ENCODE results near the gene FLRT2.
A peak's percentile ranks its signal among the peaks of the same experiment; 100 is the strongest.

The FLRT2 gene

GRCh38 chr14:85523624-85524023 lies 6.3 kb upstream of the FLRT2 start:
- TF ChIP-seq CTCF (IDR thresholded peaks at IDR 0.05; ENCODE audit: poor library complexity, severe bottlenecking): no peak
- no peak overlapping the region for H3K4me3 ChIP-seq (ENCODE audit: severe bottlenecking)
- no peak for DNase-seq (ENCODE audit: low spot score)
- no peaks in the 10 kb centered on the region for H3K36me3 ChIP-seq (ENCODE audit: low read depth)
- H3K27me3 ChIP-seq (ENCODE audit: insufficient read depth, poor library complexity, severe bottlenecking): no peaks in the 10 kb centered on the region
- H3K4me1 ChIP-seq (ENCODE audit: insufficient read depth, poor library complexity, severe bottlenecking): peaks cover 28% of the 10 kb centered on the region
- no peak overlapping the region for H3K27ac ChIP-seq (ENCODE audit: poor library complexity, severe bottlenecking)
- no peaks in the 10 kb centered on the region for H3K9me3 ChIP-seq (ENCODE audit: severe bottlenecking)
- ATAC-seq (ENCODE audit: low read depth): no peak

DNA sequence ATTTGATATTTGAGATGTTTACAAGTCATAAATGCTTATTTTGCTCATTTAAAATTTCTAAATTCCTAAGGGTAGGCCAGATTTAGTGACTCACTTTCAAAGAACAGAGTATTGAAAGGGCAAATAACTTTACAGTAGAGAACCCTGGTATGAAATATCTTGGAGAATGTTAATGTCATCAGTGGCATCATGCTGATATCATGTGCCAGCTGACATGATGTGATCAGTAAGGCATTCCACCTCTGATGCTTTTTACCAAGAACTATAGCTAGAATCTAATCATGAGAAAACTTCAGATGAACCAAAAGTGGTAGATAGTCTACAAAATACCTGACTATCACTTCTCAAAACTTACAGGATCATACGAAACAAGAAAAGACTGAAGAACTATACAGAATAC lies 2.9 kb upstream of the FLRT2 start:
- Histone ChIP-seq H3K9me3 (ENCODE audit: severe bottlenecking) (no peaks in the 10 kb centered on the region), H3K4me3 (ENCODE audit: severe bottlenecking) (no peak overlapping the region), H3K27ac (ENCODE audit: poor library complexity, severe bottlenecking) (peak overlapping the region; percentile 85), H3K4me1 (ENCODE audit: insufficient read depth, poor library complexity, severe bottlenecking) (peaks cover 20% of the 10 kb centered on the region), H3K27me3 (ENCODE audit: insufficient read depth, poor library complexity, severe bottlenecking) (no peaks in the 10 kb centered on the region), H3K36me3 (ENCODE audit: low read depth) (no peaks in the 10 kb centered on the region)
- no peak for TF ChIP-seq CTCF (IDR thresholded peaks at IDR 0.05; ENCODE audit: poor library complexity, severe bottlenecking)
- DNase-seq (ENCODE audit: low spot score) (no peak), ATAC-seq (ENCODE audit: low read depth) (no peak)

GRCh38 chr14:85527445-85528035 lies 2.4 kb upstream of the FLRT2 start:
- Histone ChIP-seq H3K4me1 (ENCODE audit: insufficient read depth, poor library complexity, severe bottlenecking) (peaks cover 20% of the 10 kb centered on the region), H3K27ac (ENCODE audit: poor library complexity, severe bottlenecking) (peak overlapping the region; percentile 85), H3K9me3 (ENCODE audit: severe bottlenecking) (no peaks in the 10 kb centered on the region), H3K4me3 (ENCODE audit: severe bottlenecking) (no peak overlapping the region), H3K27me3 (ENCODE audit: insufficient read depth, poor library complexity, severe bottlenecking) (no peaks in the 10 kb centered on the region), H3K36me3 (ENCODE audit: low read depth) (no peaks in the 10 kb centered on the region)
- no peak for TF ChIP-seq CTCF (IDR thresholded peaks at IDR 0.05; ENCODE audit: poor library complexity, severe bottlenecking)
- no peak for DNase-seq (ENCODE audit: low spot score)
- no peak for ATAC-seq (ENCODE audit: low read depth)

GRCh38 chr14:85528080-85528896 lies 1.7 kb upstream of the FLRT2 start:
- DNase-seq (ENCODE audit: low spot score) (no peak), ATAC-seq (ENCODE audit: low read depth) (peak; percentile 52)
- Histone ChIP-seq H3K9me3 (ENCODE audit: severe bottlenecking) (no peaks in the 10 kb centered on the region), H3K27me3 (ENCODE audit: insufficient read depth, poor library complexity, severe bottlenecking) (no peaks in the 10 kb centered on the region), H3K27ac (ENCODE audit: poor library complexity, severe bottlenecking) (peak overlapping the region; percentile 85), H3K4me1 (ENCODE audit: insufficient read depth, poor library complexity, severe bottlenecking) (peaks cover 20% of the 10 kb centered on the region), H3K36me3 (ENCODE audit: low read depth) (no peaks in the 10 kb centered on the region), H3K4me3 (ENCODE audit: severe bottlenecking) (peak overlapping the region; percentile 58)
- peak; percentile 98 for TF ChIP-seq CTCF (IDR thresholded peaks at IDR 0.05; ENCODE audit: poor library complexity, severe bottlenecking)
